ENCODE results near the gene CEACAM16. TPM values are rescaled to one million over a fixed set of nuclear protein-coding genes. Genes with fewer than 3 reads are reported as not detected.

The CEACAM16 gene
- total RNA-seq, 1 donor from 2014 or later: not detected

GRCh38 chr19:44684892-44685863 lies 13.8 kb upstream of the CEACAM16 start:
- Mint-ChIP-seq H3K27me3 (ENCODE audit: unreplicated experiment) (no peaks in the 10 kb centered on the region), H3K9me3 (ENCODE audit: unreplicated experiment) (no peaks in the 10 kb centered on the region), H3K4me1 (ENCODE audit: unreplicated experiment) (peaks cover 19% of the 10 kb centered on the region), H3K27ac (ENCODE audit: unreplicated experiment) (peak overlapping the region; percentile 49), H3K4me3 (ENCODE audit: unreplicated experiment) (no peak overlapping the region), H3K36me3 (ENCODE audit: unreplicated experiment) (no peaks in the 10 kb centered on the region)
- no peak for DNase-seq (ENCODE audit: extremely low spot score, unreplicated experiment)
- TF ChIP-seq CTCF (IDR thresholded peaks at IDR 0.05): no peak

GRCh38 chr19:44685877-44686276 lies 13.1 kb upstream of the CEACAM16 start:
- no peak for TF ChIP-seq CTCF (IDR thresholded peaks at IDR 0.05)
- no peak for DNase-seq (ENCODE audit: extremely low spot score, unreplicated experiment)
- H3K27ac Mint-ChIP-seq (ENCODE audit: unreplicated experiment): no peak overlapping the region
- H3K4me1 Mint-ChIP-seq (ENCODE audit: unreplicated experiment): peaks cover 19% of the 10 kb centered on the region
- no peaks in the 10 kb centered on the region for H3K36me3 Mint-ChIP-seq (ENCODE audit: unreplicated experiment)
- no peaks in the 10 kb centered on the region for H3K9me3 Mint-ChIP-seq (ENCODE audit: unreplicated experiment)
- no peaks in the 10 kb centered on the region for H3K27me3 Mint-ChIP-seq (ENCODE audit: unreplicated experiment)
- H3K4me3 Mint-ChIP-seq (ENCODE audit: unreplicated experiment): no peak overlapping the region

- Mint-ChIP-seq H3K4me3 (ENCODE audit: unreplicated experiment) (no peak overlapping the region), H3K4me1 (ENCODE audit: unreplicated experiment) (peaks cover 19% of the 10 kb centered on the region), H3K36me3 (ENCODE audit: unreplicated experiment) (no peaks in the 10 kb centered on the region), H3K9me3 (ENCODE audit: unreplicated experiment) (no peaks in the 10 kb centered on the region), H3K27ac (ENCODE audit: unreplicated experiment) (no peak overlapping the region), H3K27me3 (ENCODE audit: unreplicated experiment) (no peaks in the 10 kb centered on the region)
- no peak for TF ChIP-seq CTCF (IDR thresholded peaks at IDR 0.05)
- no peak for DNase-seq (ENCODE audit: extremely low spot score, unreplicated experiment)
Observed at GRCh38 chr19:44686896-44687295, 12.1 kb upstream of the CEACAM16 start.

GRCh38 chr19:44687888-44688287 lies 11.1 kb upstream of the CEACAM16 start:
- no peak for TF ChIP-seq CTCF (IDR thresholded peaks at IDR 0.05)
- Mint-ChIP-seq H3K9me3 (ENCODE audit: unreplicated experiment) (no peaks in the 10 kb centered on the region), H3K4me1 (ENCODE audit: unreplicated experiment) (peaks cover 28% of the 10 kb centered on the region), H3K36me3 (ENCODE audit: unreplicated experiment) (no peaks in the 10 kb centered on the region), H3K4me3 (ENCODE audit: unreplicated experiment) (no peak overlapping the region), H3K27ac (ENCODE audit: unreplicated experiment) (no peak overlapping the region), H3K27me3 (ENCODE audit: unreplicated experiment) (no peaks in the 10 kb centered on the region)
- no peak for DNase-seq (ENCODE audit: extremely low spot score, unreplicated experiment)

- no peaks in the 10 kb centered on the region for H3K27me3 Mint-ChIP-seq (ENCODE audit: unreplicated experiment)
- H3K4me3 Mint-ChIP-seq (ENCODE audit: unreplicated experiment): no peak overlapping the region
- DNase-seq (ENCODE audit: extremely low spot score, unreplicated experiment): peak; percentile 90
Observed at GRCh38 chr19:44689290-44690130, 9.4 kb upstream of the CEACAM16 start.

More at GRCh38 chr19:44689290-44690130, 9.4 kb upstream of the CEACAM16 start:
- no peaks in the 10 kb centered on the region for H3K9me3 Mint-ChIP-seq (ENCODE audit: unreplicated experiment)
- peak; percentile 97 for TF ChIP-seq CTCF (IDR thresholded peaks at IDR 0.05)
- peaks cover 25% of the 10 kb centered on the region for H3K4me1 Mint-ChIP-seq (ENCODE audit: unreplicated experiment)
- H3K36me3 Mint-ChIP-seq (ENCODE audit: unreplicated experiment): no peaks in the 10 kb centered on the region
- H3K27ac Mint-ChIP-seq (ENCODE audit: unreplicated experiment): no peak overlapping the region

All from osteocyte (in vitro differentiated cells).